Astrocyte (in vitro differentiated cells and primary cell): Measurements from ENCODE around the gene SLC43A2. TPM values are rescaled to one million over a fixed set of nuclear protein-coding genes. Genes with fewer than 3 reads are reported as not detected.
A peak's percentile ranks its signal among the peaks of the same experiment; 100 is the strongest.

Experiments
- DNase-seq: peaks from one replicate; pipeline ENCODE4 v3.0.0-alpha.2; 2010; ENCODE audit warnings: low read depth
- FAIRE-seq: peaks from 2 replicates; lab custom pipeline; 2011; peaks lifted over from hg19 to GRCh38; lab: Jason Lieb, UNC
- H2AFZ ChIP-seq: 2 replicates; pipeline ENCODE4 v1.6.0; 2012; ENCODE audit warnings: low read depth, low read length, inconsistent platforms
- H3K27ac ChIP-seq: 2 replicates; pipeline ENCODE4 v1.5.1; 2011; ENCODE audit warnings: low read depth, low read length, inconsistent platforms
- H3K27me3 ChIP-seq: 2 replicates; pipeline ENCODE4 v1.6.0; 2011; ENCODE audit warnings: low read length, inconsistent platforms; ENCODE audit not compliant: insufficient read depth
- H3K36me3 ChIP-seq: 2 replicates; pipeline ENCODE4 v1.5.1; 2011; ENCODE audit warnings: low read length, inconsistent platforms; ENCODE audit not compliant: insufficient read depth
- H3K4me1 ChIP-seq: 2 replicates; pipeline ENCODE4 v1.5.1; 2011; ENCODE audit warnings: low read length, inconsistent platforms; ENCODE audit not compliant: insufficient read depth
- H3K4me2 ChIP-seq: 2 replicates; pipeline ENCODE4 v1.6.0; 2012; ENCODE audit warnings: low read length, inconsistent platforms
- H3K4me3 ChIP-seq: 2 replicates; pipeline ENCODE4 v1.5.1; 2011; ENCODE audit warnings: low read depth, mild to moderate bottlenecking, low read length, inconsistent platforms; ENCODE audit not compliant: insufficient read depth
- H3K79me2 ChIP-seq: 2 replicates; pipeline ENCODE4 v1.6.0; 2012; ENCODE audit warnings: mild to moderate bottlenecking, low read length, inconsistent platforms; ENCODE audit not compliant: insufficient read depth
- H3K9ac ChIP-seq: 2 replicates; pipeline ENCODE4 v1.6.0; 2012; ENCODE audit warnings: mild to moderate bottlenecking, low read length, inconsistent platforms
- H3K9me3 ChIP-seq: 2 replicates; pipeline ENCODE4 v1.5.1; 2012; ENCODE audit warnings: low read depth, mild to moderate bottlenecking, low read length, inconsistent platforms; ENCODE audit not compliant: insufficient read depth
- H4K20me1 ChIP-seq: 2 replicates; pipeline ENCODE4 v1.6.0; 2012; ENCODE audit warnings: low read length, inconsistent platforms; ENCODE audit not compliant: insufficient read depth
- H3K27ac Mint-ChIP-seq: one replicate; pipeline ENCODE4 v1.8.0; 2021; ENCODE audit warnings: mild to moderate bottlenecking, mixed read lengths; ENCODE audit not compliant: unreplicated experiment
- H3K27me3 Mint-ChIP-seq: one replicate; pipeline ENCODE4 v1.8.0; 2021; ENCODE audit warnings: low read depth, mixed read lengths; ENCODE audit not compliant: unreplicated experiment
- H3K36me3 Mint-ChIP-seq: one replicate; pipeline ENCODE4 v1.8.0; 2021; ENCODE audit warnings: low read depth, mixed read lengths; ENCODE audit not compliant: unreplicated experiment
- H3K4me1 Mint-ChIP-seq: one replicate; pipeline ENCODE4 v1.8.0; 2021; ENCODE audit warnings: low read depth, mixed read lengths; ENCODE audit not compliant: unreplicated experiment
- H3K4me3 Mint-ChIP-seq: one replicate; pipeline ENCODE4 v1.8.0; 2021; ENCODE audit warnings: mild to moderate bottlenecking, moderate library complexity, mixed read lengths; ENCODE audit not compliant: unreplicated experiment
- H3K9me3 Mint-ChIP-seq: one replicate; pipeline ENCODE4 v1.8.0; 2021; ENCODE audit warnings: mild to moderate bottlenecking, mixed read lengths; ENCODE audit not compliant: unreplicated experiment
- EZH2 ChIP-seq: IDR thresholded peaks from 2 replicates; pipeline ENCODE4 v1.6.1; 2012; ENCODE audit warnings: mild to moderate bottlenecking, low read length, inconsistent platforms; ENCODE audit not compliant: insufficient read depth
- total RNA-seq: library from RNA; stranded (reverse); gene quantifications from 2 replicates; pipeline ENCODE4 v1.2.1, GENCODE V29; 2021
- TF ChIP-seq, protein P1 (sequence below): IDR thresholded peaks from 2 replicates; pipeline ENCODE4 v1.5.1; 2011; ENCODE audit warnings: low read depth, mild to moderate bottlenecking, inconsistent platforms, low read length, moderate library complexity; ENCODE audit not compliant: insufficient read depth

The SLC43A2 gene
- total RNA-seq, 1 donor from 2014 or later, result 17.9 TPM

DNA sequence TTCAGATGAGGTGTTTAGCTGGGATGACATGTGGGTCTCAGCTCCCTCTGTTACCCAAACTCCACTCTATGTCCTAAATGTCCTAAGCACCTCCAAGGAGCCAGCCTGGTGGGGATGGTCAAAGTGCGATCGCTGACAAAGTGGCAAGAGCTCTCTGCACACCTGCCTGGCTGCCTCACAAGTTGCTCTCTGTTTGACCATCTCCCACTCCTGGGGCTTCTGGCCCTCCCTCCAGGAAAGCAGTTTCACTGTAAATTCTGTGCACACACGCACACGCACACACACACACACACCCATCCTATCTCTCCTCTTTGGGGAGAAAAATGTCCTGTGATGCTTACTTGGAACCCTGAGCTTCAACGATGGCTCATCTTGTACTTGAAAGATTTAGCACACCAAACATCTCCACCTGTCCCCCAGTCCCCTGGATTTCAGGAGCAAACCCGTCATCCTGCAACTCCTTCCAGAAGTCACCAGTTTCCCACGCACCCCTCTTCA, 67.7 kb downstream of the SLC43A2 start:
- Histone ChIP-seq H3K27ac (no peak overlapping the region), H3K79me2 (peaks cover 62% of the 10 kb centered on the region), H3K9me3 (no peaks in the 10 kb centered on the region), H3K36me3 (peaks cover 9% of the 10 kb centered on the region), H4K20me1 (peaks cover 57% of the 10 kb centered on the region), H3K4me3 (peak overlapping the region; percentile 66), H3K4me2 (peak overlapping the region; percentile 99), H3K27me3 (no peaks in the 10 kb centered on the region), H3K4me1 (peaks cover 21% of the 10 kb centered on the region), H3K9ac (peak overlapping the region; percentile 86), H2AFZ (no peak overlapping the region)
- Mint-ChIP-seq H3K4me1 (peaks cover 27% of the 10 kb centered on the region), H3K27me3 (no peaks in the 10 kb centered on the region), H3K36me3 (peaks cover 14% of the 10 kb centered on the region), H3K9me3 (no peaks in the 10 kb centered on the region), H3K4me3 (peak overlapping the region; percentile 95), H3K27ac (peak overlapping the region; percentile 79)
- FAIRE-seq (no peak), DNase-seq (no peak)
- TF ChIP-seq, protein P1, sequence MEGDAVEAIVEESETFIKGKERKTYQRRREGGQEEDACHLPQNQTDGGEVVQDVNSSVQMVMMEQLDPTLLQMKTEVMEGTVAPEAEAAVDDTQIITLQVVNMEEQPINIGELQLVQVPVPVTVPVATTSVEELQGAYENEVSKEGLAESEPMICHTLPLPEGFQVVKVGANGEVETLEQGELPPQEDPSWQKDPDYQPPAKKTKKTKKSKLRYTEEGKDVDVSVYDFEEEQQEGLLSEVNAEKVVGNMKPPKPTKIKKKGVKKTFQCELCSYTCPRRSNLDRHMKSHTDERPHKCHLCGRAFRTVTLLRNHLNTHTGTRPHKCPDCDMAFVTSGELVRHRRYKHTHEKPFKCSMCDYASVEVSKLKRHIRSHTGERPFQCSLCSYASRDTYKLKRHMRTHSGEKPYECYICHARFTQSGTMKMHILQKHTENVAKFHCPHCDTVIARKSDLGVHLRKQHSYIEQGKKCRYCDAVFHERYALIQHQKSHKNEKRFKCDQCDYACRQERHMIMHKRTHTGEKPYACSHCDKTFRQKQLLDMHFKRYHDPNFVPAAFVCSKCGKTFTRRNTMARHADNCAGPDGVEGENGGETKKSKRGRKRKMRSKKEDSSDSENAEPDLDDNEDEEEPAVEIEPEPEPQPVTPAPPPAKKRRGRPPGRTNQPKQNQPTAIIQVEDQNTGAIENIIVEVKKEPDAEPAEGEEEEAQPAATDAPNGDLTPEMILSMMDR, result no peak
- TF ChIP-seq EZH2, result no peak

DNA sequence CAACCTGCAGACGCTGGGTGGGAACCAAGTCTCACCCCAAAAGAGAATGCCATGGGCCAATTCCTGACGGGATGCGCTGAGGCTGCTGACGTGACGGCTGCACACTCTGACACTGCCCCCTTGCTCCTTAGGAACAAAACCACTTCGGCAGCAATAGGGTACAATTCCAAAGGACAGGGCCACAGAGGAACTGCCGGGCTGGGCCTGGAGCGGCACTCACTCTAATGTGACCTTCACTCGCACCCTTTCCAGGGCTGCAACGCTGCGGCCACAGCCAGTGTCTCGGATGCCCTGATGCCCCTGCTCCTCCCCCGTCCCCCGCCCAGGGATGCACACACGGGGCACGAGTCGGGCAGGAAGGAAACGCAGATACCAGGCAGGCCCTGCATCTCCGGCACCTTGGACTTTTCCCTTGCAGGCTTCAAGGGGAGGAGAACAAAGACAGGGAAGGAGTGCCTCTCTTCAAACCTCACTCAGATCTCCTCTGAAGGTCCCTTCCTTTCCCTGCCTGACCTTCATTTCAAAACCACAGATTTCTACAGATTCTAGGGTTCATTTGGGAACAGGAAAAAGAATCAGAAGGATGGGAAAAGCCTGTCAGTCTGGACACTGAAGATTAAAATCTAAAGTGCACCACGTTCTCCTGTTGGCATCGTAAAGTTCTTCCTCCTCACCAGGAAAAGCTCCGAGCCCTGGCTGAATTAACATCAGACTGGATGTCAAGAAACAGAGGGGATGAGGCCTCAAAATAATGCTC, 68.4 kb downstream of the SLC43A2 start:
- no peak for TF ChIP-seq EZH2
- TF ChIP-seq, protein P1, result no peak
- H3K9me3 Mint-ChIP-seq, result no peaks in the 10 kb centered on the region
- H3K36me3 Mint-ChIP-seq, result peaks cover 20% of the 10 kb centered on the region
- peaks cover 27% of the 10 kb centered on the region for H3K4me1 Mint-ChIP-seq
- peaks cover 12% of the 10 kb centered on the region for H3K36me3 ChIP-seq
- no peaks in the 10 kb centered on the region for H3K27me3 ChIP-seq
- H4K20me1 ChIP-seq, result peaks cover 63% of the 10 kb centered on the region
- no peak overlapping the region for H3K4me3 ChIP-seq
- no peaks in the 10 kb centered on the region for H3K9me3 ChIP-seq
- H3K9ac ChIP-seq, result peak overlapping the region; percentile 86
- DNase-seq (no peak), FAIRE-seq (no peak)
- H3K4me3 Mint-ChIP-seq, result peak overlapping the region; percentile 95
- H3K27ac Mint-ChIP-seq, result no peak overlapping the region
- H3K27me3 Mint-ChIP-seq, result no peaks in the 10 kb centered on the region
- no peak overlapping the region for H2AFZ ChIP-seq
- no peak overlapping the region for H3K27ac ChIP-seq
- H3K79me2 ChIP-seq, result peaks cover 69% of the 10 kb centered on the region
- H3K4me1 ChIP-seq, result peaks cover 21% of the 10 kb centered on the region
- peak overlapping the region; percentile 99 for H3K4me2 ChIP-seq
